Coronary artery (tissue), 2 donors: ENCODE measurements around the gene TLE6.
A peak's percentile ranks its signal among the peaks of the same experiment; 100 is the strongest.

Experiments used
- DNase-seq: peaks from one replicate; pipeline ENCODE4 v3.0.0-alpha.2; 2017; ENCODE audit warnings: low spot score
- H3K27ac ChIP-seq, 2 donors: fragments of 200-600 bp; sonication (generic); one replicate each; pipeline ENCODE4 v1.5.1; 2016 to 2019
- H3K4me3 ChIP-seq: fragments of 200-600 bp; sonication (generic); 2 replicates; pipeline ENCODE4 v1.5.1; 2016; ENCODE audit warnings: mild to moderate bottlenecking, moderate library complexity
- TF ChIP-seq, protein P1 (sequence below): fragments of 200-600 bp; sonication (generic); IDR thresholded peaks from one replicate; pipeline ENCODE4 v1.5.1; 2019; ENCODE audit warnings: antibody characterized with exemption

TLE6 gene

DNA sequence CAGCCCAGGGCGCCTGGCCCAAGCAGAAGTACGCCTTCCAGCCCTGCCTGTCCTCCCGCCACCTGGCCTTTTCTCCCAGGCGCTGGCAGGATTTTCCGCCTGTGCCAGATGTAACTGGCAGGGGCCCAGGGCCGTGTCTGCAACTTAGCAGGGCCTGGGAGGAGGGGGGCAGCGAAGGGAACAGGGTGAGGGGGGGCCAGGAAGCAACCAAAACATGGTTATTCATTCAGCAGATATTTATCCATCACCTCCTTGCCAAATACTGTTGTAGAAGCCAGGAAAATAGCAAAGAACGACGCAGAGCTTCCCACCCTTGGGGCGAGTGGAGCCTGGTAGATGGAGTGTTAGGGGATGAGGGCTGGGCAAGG lies 5.6 kb downstream of the TLE6 start:
- Histone ChIP-seq H3K4me3 (peak overlapping the region; percentile 66), H3K27ac (peak overlapping the region; percentile 90)
- peak; percentile 97 for DNase-seq
- TF ChIP-seq, protein P1, sequence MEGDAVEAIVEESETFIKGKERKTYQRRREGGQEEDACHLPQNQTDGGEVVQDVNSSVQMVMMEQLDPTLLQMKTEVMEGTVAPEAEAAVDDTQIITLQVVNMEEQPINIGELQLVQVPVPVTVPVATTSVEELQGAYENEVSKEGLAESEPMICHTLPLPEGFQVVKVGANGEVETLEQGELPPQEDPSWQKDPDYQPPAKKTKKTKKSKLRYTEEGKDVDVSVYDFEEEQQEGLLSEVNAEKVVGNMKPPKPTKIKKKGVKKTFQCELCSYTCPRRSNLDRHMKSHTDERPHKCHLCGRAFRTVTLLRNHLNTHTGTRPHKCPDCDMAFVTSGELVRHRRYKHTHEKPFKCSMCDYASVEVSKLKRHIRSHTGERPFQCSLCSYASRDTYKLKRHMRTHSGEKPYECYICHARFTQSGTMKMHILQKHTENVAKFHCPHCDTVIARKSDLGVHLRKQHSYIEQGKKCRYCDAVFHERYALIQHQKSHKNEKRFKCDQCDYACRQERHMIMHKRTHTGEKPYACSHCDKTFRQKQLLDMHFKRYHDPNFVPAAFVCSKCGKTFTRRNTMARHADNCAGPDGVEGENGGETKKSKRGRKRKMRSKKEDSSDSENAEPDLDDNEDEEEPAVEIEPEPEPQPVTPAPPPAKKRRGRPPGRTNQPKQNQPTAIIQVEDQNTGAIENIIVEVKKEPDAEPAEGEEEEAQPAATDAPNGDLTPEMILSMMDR = no peak

DNA sequence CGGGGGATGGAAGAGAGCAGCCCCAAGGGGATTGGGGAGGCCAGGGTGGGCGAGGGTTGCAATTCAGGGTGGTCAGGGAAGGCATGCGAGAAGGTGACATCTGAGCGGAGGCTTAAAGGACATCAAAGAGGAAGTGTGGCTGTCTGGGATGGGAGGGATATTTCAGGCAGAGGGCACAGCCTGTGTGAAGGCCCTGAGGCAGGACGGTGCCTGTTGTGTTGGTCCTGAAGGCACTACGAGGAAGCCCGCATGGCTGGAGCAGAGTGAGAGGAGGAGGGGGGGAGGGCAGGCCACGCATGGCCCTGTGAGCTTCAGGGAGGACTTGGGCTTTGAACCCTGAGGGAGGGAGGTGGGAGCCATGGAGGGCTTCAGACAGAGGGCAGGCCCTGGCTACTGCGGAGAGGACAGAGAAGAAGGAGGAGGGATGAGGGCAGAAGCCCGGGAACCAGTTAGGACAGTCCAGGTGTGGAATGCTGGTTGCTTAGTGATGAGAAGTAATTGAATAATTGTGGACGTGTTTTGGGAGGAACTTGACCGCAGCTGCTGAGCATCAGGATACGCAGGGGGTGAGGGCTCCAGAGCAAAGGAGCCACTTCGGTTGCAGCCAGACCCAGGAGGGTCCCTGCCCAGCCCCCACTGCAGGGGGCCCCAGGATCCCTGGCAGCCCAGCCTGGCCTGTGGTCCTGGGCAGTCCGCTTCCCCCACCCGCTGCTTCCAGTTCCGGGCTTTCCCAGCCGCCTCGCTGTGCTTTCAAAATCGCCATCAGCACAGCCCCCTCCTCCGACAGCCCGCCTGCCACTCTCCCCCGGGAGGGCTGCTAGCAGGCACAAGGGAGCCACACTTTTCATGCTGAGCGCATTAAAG lies 6.2 kb downstream of the TLE6 start:
- TF ChIP-seq, protein P1 = no peak
- peak overlapping the region; percentile 66 for H3K4me3 ChIP-seq
- peak overlapping the region; percentile 90 for H3K27ac ChIP-seq
- DNase-seq = peak; percentile 93

DNA sequence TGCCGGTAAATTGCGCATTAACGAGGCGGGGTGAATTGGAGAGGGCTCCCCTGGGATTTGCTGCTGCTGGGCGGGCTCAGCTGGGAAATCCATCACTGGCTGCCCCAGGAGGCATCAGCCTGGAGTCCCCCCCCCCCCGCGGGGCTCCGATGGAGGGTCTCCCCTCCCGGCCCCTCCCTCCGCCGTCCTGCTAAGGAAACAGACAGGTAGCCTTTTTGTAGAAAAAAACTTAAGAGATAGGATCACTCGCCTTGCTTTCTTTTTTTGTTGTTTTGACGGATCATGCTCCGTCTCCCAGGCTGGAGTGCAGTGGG lies 6.8 kb downstream of the TLE6 start:
- TF ChIP-seq, protein P1 = no peak
- DNase-seq = no peak
- peak overlapping the region; percentile 90 for H3K27ac ChIP-seq
- H3K4me3 ChIP-seq = peak overlapping the region; percentile 66

DNA sequence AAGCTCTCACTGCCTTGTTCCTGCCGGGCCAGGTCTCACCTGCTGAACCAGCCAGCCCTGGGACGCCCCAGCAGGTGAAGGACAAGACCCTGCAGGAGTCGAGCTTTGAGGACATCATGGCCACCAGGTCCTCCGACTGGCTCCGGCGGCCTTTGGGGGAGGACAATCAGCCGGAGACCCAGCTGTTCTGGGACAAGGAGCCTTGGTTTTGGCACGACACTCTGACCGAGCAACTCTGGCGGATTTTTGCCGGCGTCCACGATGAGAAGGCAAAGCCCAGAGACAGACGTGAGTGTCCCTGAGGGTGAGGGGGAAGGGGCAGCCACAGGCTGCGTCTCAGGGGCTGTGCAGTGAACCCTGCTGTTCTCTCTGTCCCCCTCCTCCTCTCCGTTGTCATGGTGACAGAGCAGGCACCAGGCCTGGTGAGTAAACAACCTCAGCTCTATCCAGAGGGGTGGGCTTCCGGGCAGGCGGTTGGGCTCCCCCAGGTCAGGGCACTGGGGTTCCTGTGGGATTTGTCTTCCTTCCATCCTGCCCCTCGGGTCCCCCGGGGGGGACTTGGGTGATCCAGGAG lies 9.7 kb downstream of the TLE6 start:
- TF ChIP-seq, protein P1 = no peak
- DNase-seq = no peak
- peak overlapping the region in 1 of 2 donors; percentile 1 for H3K27ac ChIP-seq
- no peak overlapping the region for H3K4me3 ChIP-seq

DNA sequence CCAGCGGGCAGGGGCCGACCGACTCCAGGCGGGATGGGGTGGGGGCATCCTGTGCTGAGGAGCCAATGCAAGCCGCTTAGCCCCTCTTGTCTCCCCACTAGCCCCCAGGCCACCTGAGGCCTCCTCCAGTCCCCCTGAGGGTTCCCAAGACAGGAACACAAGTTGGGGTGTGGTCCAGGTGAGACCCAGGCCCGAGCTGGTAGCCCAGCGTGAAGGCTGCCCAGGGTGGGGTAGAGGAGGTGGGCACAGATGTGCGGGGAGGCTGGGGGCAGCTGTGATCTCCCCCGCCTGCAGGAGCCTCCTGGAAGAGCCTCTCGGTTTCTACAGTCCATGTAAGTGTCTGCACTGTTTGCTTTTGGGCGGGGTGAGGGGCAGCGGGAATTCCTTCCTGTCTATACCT lies 10.4 kb downstream of the TLE6 start:
- TF ChIP-seq, protein P1 = no peak
- Histone ChIP-seq H3K4me3 (no peak overlapping the region), H3K27ac (no peak overlapping the region)
- no peak for DNase-seq

DNA sequence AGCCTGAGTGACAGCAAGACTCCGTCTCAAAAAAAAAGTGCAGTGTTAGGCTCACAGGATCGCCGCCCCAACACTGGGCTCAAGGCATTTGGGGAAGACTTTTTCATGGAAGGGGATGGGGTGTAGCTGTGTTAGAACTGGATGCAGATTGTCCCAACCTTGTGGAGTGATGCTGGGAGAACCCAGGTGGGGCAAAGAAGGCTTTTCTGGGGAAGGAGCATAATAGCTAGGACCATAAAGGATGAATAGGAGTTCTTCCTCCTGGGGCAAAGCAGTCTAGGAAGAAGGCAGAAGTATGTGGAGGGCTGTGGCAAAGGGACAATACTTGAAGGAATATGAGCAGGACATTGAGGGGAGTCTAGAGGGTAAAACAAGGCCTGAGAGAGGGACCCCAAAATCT lies 11.2 kb downstream of the TLE6 start:
- no peak for DNase-seq
- H3K4me3 ChIP-seq = no peak overlapping the region
- no peak overlapping the region for H3K27ac ChIP-seq
- TF ChIP-seq, protein P1 = no peak
